LNCaP clone FGC (cell line): ENCODE results near the gene NT5M.

Source experiments
- DNase-seq: peaks from one replicate; pipeline ENCODE4 v3.0.0-alpha.2; 2011; ENCODE audit warnings: low read depth
- H3K4me3 ChIP-seq: 2 replicates; pipeline ENCODE4 v1.5.1; 2011; ENCODE audit warnings: mild to moderate bottlenecking, low read depth, low read length, control low read depth
- TF ChIP-seq, protein P1 (sequence below): IDR thresholded peaks from 2 replicates; pipeline ENCODE4 v1.5.1; 2012; ENCODE audit warnings: mild to moderate bottlenecking; ENCODE audit not compliant: control insufficient read depth, insufficient read depth; ENCODE audit errors: extremely low read depth

NT5M gene

DNA sequence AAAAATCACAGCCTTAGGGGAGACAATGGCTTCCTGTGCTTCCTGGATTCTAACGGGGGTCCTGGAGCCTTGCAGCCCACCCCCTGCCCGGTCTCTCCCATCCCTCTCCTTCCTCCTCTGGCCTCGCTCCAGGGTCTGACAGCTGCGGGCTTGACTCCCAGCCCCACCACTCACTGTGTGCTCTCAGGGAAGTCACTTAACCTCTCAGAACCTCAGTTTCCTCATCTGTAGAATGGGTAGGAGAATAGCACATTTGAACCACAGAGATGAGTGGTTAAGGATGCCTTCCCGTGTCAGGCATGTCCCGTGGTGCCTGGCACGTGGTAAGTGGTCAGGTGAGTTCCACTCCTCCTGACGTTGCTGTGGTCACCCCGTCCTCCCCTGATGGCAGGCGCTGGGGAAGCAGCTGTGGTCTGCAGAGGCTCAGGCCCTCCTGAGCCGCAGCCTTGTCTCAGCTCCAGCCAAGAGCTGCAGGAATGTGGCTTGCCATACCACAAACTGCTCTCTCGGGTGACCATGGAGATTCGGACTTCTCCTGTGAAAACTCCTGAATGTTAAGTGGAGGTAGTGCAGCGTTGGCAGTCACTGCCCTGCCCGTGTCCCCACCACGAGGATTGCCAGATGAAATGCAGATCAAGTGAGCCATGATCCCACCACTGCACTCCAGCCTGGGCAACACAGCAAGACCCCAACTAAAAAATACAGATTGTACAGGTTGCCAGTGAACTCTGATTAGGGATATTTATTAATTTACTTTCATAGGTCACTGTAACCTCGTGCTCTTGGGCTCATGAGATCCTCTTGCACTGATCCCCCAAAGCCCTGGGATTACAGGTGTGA lies 85.7 kb downstream of the NT5M start:
- no peak overlapping the region for H3K4me3 ChIP-seq
- DNase-seq = no peak
- TF ChIP-seq, protein P1, sequence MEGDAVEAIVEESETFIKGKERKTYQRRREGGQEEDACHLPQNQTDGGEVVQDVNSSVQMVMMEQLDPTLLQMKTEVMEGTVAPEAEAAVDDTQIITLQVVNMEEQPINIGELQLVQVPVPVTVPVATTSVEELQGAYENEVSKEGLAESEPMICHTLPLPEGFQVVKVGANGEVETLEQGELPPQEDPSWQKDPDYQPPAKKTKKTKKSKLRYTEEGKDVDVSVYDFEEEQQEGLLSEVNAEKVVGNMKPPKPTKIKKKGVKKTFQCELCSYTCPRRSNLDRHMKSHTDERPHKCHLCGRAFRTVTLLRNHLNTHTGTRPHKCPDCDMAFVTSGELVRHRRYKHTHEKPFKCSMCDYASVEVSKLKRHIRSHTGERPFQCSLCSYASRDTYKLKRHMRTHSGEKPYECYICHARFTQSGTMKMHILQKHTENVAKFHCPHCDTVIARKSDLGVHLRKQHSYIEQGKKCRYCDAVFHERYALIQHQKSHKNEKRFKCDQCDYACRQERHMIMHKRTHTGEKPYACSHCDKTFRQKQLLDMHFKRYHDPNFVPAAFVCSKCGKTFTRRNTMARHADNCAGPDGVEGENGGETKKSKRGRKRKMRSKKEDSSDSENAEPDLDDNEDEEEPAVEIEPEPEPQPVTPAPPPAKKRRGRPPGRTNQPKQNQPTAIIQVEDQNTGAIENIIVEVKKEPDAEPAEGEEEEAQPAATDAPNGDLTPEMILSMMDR = no peak

GRCh38 chr17:17391668-17392370 lies 88.6 kb downstream of the NT5M start:
- TF ChIP-seq, protein P1 = no peak
- DNase-seq = no peak
- no peak overlapping the region for H3K4me3 ChIP-seq

DNA sequence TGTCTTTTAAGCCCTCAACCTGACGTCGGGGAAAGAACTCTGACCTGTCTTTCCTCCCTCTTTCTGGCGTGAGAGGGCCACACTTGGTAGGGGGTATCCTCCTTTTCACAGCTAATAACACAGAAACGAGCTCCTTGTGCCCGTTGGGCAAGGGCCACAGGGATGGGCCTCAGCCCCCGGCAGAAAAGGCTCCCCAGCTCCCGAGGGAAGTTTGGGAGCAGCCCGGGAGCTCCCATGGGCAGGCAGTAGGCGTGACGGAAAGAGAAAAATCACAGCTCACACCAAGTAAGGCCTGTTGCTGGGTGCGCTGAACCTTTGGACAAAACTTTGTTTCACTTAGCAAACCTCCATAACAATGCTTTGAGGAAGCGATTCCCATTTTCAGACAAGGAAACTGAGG lies 90.8 kb downstream of the NT5M start:
- H3K4me3 ChIP-seq = no peak overlapping the region
- DNase-seq = no peak
- TF ChIP-seq, protein P1 = no peak

DNA sequence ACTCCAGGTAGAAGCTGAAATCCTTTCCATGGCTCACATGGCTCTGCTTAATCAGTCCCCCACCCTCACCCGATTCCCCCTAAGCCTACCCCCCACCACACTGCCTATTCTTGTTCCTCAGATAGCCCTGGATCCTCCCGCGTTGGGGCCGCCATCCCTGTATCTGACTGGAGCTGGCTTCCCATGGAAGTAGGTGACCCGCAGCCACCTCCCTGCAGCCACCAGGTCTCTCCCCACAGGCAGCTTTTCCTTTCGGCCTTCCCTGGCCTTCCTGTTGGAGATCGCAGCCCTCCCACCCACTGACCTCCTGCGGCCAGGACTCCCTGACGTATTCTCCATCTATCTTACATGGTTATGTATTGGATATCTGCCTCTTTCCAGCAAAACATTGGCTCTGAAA lies 91.3 kb downstream of the NT5M start:
- DNase-seq = no peak
- H3K4me3 ChIP-seq = no peak overlapping the region
- TF ChIP-seq, protein P1 = no peak

DNA sequence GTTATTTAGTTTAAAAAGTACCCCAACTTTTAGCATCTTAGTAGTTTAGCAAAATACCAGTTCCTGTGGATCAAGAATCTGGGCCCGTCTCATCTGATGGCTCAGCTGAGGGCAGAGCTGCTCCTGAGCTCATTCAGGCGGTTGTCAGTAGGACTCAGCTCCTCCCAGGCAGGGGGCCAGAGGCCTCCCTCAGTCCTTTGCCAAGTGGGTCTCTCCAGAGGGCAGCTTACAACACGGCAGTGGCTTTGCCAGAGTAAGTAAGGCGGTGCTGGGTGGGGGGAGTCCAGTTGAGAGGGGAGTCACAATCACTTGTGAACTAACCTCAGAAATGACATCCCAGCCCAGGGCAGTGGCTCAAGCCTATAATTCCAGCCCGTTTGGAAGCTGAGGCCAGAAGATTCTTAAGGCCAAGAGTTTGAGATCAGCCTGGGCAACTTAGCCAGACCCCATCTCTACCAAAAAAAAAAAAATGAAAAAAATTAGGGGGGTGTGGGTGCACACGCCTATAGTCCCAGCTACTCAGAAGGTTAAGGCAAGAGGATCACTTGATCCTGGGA lies 92.2 kb downstream of the NT5M start:
- TF ChIP-seq, protein P1 = no peak
- no peak for DNase-seq
- H3K4me3 ChIP-seq = no peak overlapping the region

DNA sequence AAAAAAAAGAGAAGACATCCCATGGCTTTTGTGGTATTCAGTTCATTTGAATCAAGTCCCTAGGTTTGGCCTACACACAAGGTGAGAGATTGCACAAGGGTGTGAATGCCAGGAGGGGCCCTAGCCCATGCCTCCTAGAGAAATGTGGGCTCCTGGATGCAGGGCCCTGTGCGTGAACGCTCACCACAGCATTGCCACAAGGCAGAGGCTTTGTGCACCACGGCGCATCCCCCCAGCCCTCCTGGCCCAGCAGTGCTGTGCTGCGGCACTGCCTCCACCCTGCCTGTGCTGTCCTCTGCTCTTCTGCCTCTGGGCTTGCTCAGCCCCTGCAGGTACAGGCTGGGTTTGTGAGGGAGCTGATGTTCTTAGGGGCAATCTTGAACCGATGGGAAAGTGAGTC lies 92.7 kb downstream of the NT5M start:
- TF ChIP-seq, protein P1 = no peak
- no peak for DNase-seq
- H3K4me3 ChIP-seq = no peak overlapping the region
